ENCODE measurements around the gene SUGCT.

DNA sequence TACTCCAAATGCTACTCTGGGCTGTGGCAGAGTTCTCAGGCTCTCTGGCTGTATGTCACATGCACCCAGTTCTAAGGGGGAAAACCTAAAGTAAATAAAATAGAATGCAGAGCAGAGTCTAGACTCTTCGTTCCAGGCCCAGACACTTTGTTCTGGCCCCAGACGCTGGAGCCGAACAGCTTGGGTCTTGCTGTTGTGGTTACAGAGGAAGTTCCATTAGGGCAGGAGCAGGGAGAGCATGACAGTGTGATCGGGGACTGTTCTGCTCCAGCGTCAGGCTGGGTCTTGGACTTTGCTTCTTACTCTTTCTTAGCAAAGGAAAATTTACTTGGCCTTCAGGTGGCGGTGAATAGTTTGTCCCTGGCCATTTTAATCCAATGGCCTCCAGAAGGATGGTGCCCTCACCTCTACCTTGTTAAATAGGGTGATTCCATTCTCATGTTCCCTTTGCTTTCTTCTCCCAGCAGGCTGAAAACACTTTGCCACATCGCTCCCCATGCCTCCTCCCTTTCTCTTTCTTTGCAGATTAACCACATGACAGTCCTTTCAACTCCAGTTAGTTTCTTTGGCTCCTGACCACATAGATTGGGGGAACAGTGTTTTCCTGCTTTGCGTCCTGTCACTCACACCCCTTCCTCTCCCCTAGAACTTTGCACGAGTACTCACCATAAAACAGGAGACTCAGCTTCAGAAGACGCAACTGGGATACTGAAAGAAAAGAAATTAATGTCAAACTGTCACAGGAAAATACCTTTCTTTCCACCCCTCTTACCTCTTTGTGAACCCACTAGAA, 730.8 kb downstream of the SUGCT start:
- no peak for TF ChIP-seq YY1 (IDR thresholded peaks at IDR 0.05; ENCODE audit: low read depth)
- no peak for TF ChIP-seq RAD21 (IDR thresholded peaks at IDR 0.05; ENCODE audit: low read depth)
- no peak for TF ChIP-seq CEBPB (IDR thresholded peaks at IDR 0.05)
- TF ChIP-seq, protein P1, sequence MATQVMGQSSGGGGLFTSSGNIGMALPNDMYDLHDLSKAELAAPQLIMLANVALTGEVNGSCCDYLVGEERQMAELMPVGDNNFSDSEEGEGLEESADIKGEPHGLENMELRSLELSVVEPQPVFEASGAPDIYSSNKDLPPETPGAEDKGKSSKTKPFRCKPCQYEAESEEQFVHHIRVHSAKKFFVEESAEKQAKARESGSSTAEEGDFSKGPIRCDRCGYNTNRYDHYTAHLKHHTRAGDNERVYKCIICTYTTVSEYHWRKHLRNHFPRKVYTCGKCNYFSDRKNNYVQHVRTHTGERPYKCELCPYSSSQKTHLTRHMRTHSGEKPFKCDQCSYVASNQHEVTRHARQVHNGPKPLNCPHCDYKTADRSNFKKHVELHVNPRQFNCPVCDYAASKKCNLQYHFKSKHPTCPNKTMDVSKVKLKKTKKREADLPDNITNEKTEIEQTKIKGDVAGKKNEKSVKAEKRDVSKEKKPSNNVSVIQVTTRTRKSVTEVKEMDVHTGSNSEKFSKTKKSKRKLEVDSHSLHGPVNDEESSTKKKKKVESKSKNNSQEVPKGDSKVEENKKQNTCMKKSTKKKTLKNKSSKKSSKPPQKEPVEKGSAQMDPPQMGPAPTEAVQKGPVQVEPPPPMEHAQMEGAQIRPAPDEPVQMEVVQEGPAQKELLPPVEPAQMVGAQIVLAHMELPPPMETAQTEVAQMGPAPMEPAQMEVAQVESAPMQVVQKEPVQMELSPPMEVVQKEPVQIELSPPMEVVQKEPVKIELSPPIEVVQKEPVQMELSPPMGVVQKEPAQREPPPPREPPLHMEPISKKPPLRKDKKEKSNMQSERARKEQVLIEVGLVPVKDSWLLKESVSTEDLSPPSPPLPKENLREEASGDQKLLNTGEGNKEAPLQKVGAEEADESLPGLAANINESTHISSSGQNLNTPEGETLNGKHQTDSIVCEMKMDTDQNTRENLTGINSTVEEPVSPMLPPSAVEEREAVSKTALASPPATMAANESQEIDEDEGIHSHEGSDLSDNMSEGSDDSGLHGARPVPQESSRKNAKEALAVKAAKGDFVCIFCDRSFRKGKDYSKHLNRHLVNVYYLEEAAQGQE (IDR thresholded peaks at IDR 0.05; ENCODE audit: low read depth), result no peak
- no peak for TF ChIP-seq EP300 (IDR thresholded peaks at IDR 0.05; ENCODE audit: borderline replicate concordance)
- TF ChIP-seq TAF1 (IDR thresholded peaks at IDR 0.05; ENCODE audit: low read depth), result no peak
- TF ChIP-seq ZBTB7A (IDR thresholded peaks at IDR 0.05; ENCODE audit: low read depth), result no peak
- no peak for TF ChIP-seq CREB1 (IDR thresholded peaks at IDR 0.05; ENCODE audit: low read depth)
- TF ChIP-seq, protein P2, sequence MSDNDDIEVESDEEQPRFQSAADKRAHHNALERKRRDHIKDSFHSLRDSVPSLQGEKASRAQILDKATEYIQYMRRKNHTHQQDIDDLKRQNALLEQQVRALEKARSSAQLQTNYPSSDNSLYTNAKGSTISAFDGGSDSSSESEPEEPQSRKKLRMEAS (IDR thresholded peaks at IDR 0.05), result no peak
- no peak for TF ChIP-seq EGR1 (IDR thresholded peaks at IDR 0.05)
- TF ChIP-seq, protein P3, sequence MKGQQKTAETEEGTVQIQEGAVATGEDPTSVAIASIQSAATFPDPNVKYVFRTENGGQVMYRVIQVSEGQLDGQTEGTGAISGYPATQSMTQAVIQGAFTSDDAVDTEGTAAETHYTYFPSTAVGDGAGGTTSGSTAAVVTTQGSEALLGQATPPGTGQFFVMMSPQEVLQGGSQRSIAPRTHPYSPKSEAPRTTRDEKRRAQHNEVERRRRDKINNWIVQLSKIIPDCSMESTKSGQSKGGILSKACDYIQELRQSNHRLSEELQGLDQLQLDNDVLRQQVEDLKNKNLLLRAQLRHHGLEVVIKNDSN (IDR thresholded peaks at IDR 0.05), result no peak
- no peak for TF ChIP-seq NFIC (IDR thresholded peaks at IDR 0.05)

Measured in Ishikawa (cell line).